ENCODE data around the gene PPP3CA.
A peak's percentile ranks its signal among the peaks of the same experiment; 100 is the strongest.

Gene PPP3CA

DNA sequence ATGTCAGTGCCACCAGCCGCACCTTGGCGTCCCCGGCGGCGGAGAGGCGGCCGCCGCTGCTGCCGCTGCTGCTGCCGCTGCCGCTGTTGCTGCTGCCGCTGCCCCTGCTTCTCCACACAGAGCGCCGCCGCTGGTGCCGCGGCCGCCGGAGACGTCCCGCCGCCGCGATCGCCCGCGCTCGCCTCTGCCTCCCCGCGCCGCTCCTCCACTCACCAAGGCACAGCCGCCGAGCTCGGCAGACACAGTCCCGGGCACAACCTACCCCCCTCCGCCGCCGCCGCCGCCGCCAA, at the start of gene PPP3CA:
Gene PPP3CA, minus strand, starts transcription at position 260 of the 290 bp plus-strand sequence.
- Mint-ChIP-seq H3K36me3 (no peaks in the 10 kb centered on the region), H3K27ac (peak within 1 kb of the TSS; percentile 83), H3K27me3 (peaks cover 6% of the 10 kb centered on the region), H3K4me1 (peaks cover 38% of the 10 kb centered on the region), H3K9me3 (no peaks in the 10 kb centered on the region), H3K4me3 (peak within 1 kb of the TSS; percentile 92)

DNA sequence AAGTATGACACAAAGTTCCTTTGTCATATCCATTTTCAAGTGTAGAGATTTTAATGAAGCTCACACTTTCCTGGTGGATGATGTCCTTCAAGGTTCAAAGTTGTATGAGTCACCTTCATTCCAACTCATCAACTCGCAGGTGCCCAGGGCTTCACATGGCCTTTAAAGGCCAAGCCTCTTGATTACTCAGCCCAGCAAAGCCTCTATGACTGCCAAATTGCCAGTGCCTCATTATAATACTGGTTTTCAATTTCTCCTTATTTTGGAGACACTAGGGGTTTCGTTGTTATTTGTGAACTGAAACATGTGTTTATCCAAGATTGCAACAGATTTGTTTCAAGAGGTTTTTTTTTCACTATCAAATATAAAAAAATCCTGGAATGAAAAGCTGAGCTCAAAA, 45.9 kb upstream of the PPP3CA start:
- no peak overlapping the region for H3K4me3 Mint-ChIP-seq
- no peak overlapping the region for H3K27ac Mint-ChIP-seq
- H3K9me3 Mint-ChIP-seq, result peaks cover 5% of the 10 kb centered on the region
- peaks cover 2% of the 10 kb centered on the region for H3K36me3 Mint-ChIP-seq
- H3K4me1 Mint-ChIP-seq, result no peaks in the 10 kb centered on the region
- peaks cover 3% of the 10 kb centered on the region for H3K27me3 Mint-ChIP-seq

DNA sequence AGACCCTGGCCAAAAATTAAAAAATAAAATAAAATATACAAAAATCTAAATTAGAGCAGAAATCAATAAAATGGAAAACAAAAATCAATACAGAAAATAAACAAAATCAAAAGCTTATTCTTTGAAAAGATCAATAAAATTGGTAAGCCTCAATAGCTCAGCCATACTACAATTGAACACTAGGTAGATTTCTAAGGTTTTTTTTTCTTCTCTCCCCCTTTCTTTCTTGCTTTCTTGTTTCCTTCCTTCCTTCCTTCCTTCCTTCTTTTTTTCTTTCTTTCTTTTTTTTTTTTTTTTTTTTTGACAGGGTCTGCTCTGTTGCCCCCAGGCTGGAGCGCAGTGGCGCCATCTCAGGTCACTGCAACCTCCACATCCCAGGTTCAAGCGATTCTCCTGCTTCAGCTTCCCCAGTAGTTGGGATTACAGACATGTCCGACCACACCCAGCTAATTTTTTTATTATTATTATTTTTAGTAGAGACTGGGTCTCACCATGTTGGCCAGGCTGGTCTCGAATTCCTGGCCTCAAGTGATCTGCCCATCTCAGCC, 23.4 kb upstream of the PPP3CA start:
- peaks cover 5% of the 10 kb centered on the region for H3K36me3 Mint-ChIP-seq

DNA sequence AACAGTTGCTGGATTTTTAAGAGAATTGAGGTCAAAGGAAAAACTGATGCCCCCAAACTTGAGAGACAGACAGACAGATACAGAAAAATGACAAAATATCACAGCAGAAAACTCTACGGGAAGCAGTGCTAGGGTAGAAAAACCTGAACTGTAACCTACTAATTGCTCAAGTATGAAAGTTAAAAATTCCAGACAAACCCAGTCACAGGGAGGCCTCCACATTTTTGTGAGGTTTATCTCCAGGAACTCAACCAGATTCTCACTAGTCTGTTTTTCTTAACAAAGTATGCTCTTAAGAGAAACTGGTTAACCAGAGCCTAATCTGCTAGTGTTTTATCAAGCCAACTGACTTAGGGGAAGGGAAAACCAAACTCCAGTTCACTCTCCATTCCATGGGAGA, 19.9 kb upstream of the PPP3CA start:
- peaks cover 11% of the 10 kb centered on the region for H3K9me3 Mint-ChIP-seq
- peaks cover 9% of the 10 kb centered on the region for H3K36me3 Mint-ChIP-seq
- peaks cover 34% of the 10 kb centered on the region for H3K27me3 Mint-ChIP-seq
- H3K4me3 Mint-ChIP-seq, result no peak overlapping the region
- H3K4me1 Mint-ChIP-seq, result peaks cover 4% of the 10 kb centered on the region
- H3K27ac Mint-ChIP-seq, result no peak overlapping the region

More for the DNA sequence above, 23.4 kb upstream of the PPP3CA start:
- Mint-ChIP-seq H3K9me3 (peaks cover 11% of the 10 kb centered on the region), H3K4me3 (no peak overlapping the region), H3K27ac (no peak overlapping the region), H3K4me1 (peaks cover 4% of the 10 kb centered on the region), H3K27me3 (peaks cover 26% of the 10 kb centered on the region)

DNA sequence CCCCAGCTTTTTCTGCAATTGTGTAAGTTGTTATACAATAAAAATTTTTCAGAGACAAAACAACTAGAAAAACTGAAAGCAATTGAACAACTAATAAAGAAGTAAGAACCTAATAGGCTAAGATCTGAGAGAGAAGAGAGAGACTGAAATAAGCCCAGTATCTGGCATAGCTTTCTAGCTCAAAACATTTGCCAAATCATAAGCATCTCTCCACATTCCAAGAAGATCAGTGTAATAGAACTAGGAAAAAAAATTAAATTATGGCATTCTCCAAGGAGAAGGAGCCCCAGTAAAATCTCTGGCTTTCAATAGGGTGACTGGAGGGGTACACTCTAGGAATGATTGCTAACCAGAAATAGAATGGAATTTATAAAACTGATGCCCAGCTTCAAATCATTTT, 19.0 kb upstream of the PPP3CA start:
- Mint-ChIP-seq H3K27me3 (peaks cover 27% of the 10 kb centered on the region), H3K27ac (no peak overlapping the region), H3K4me3 (no peak overlapping the region), H3K36me3 (peaks cover 8% of the 10 kb centered on the region), H3K9me3 (peaks cover 7% of the 10 kb centered on the region), H3K4me1 (peaks cover 4% of the 10 kb centered on the region)

DNA sequence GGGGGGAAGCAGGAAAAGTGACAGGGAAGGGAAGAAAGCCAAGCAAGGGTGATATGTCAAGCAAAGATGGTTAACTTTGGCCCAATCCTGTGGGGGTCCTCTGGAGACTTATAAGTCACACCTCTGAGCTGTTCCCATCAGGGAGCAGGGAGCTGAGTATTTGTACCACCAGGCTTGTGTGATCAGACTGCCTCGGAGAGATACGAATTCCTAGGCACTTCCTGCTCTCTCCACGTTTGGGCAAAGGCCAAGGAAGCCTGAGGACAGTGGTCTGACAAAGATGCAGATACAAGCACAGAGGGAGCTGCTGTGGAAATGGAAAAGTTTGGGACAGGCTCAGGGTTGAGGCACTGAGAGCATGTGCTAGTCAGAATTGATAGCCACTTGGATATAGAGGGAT, 10.4 kb upstream of the PPP3CA start:
- Mint-ChIP-seq H3K4me1 (no peaks in the 10 kb centered on the region), H3K27ac (no peak overlapping the region), H3K27me3 (peaks cover 10% of the 10 kb centered on the region)

DNA sequence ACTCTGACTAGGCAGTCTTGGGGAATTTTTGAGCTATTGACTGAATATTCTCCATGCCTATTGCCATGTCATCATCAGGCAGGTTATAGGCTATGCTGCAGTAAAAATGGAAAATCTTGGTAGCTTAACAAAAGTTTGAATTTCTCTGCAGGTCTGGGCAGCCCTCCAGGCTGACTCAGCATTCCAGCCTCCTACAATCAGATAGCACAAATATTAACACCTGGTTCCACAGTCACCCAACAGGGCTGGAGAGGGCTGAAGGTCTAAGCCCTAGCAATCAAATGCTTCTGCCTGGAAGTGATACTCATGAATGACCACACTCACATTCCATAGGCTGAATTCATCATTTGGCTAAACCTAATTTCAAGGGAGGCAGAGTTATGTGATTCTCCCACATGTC, 9.6 kb upstream of the PPP3CA start:
- Mint-ChIP-seq H3K27me3 (peaks cover 10% of the 10 kb centered on the region), H3K27ac (no peak overlapping the region), H3K4me3 (no peak overlapping the region), H3K4me1 (no peaks in the 10 kb centered on the region), H3K36me3 (no peaks in the 10 kb centered on the region), H3K9me3 (no peaks in the 10 kb centered on the region)

More for the DNA sequence above, 10.4 kb upstream of the PPP3CA start:
- no peaks in the 10 kb centered on the region for H3K36me3 Mint-ChIP-seq
- no peak overlapping the region for H3K4me3 Mint-ChIP-seq
- no peaks in the 10 kb centered on the region for H3K9me3 Mint-ChIP-seq

DNA sequence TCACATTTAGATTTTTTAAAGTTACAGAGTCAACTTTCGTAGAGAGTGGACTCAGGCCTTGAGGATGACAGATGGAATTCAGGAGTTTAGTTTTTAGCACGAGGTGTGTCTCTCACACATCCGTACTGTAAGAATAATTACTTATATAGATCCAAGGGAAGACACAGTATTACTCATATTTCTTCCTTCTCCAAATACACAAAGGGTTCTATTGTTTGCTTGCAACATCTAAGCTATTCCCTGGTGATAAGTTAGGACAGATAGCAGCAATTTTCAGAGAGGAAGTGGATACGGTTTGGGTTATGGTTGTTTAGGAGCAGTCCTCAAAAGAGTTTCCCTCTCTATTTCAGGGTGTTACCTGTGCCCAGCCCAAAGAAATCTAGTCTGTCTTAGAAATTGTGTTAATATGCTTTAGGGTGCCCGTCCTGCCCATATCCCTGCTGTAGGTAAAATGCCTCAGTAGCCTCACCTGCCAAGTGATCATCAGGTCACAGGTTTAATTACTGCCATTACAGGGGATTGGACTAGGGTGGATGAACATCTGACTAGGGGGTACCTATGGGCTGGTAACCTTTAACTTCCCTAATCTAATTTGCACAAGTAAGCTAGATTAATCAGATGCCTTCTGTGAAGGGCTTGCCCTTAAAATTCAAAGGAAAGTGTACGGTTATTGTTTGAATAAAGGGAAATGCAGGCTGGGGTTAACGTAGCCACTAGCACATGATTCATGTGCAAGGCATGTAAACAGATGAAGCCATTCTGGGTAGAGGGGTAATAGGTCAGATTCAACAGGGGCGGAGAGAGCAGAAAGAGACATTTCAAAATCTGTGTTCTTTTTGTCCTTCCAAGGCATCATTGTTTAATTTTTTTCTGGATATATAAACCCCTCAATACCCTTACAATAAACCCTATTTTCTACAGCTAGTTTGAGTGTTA, 8.7 kb upstream of the PPP3CA start:
- peaks cover 10% of the 10 kb centered on the region for H3K27me3 Mint-ChIP-seq
- no peaks in the 10 kb centered on the region for H3K4me1 Mint-ChIP-seq
- no peak overlapping the region for H3K27ac Mint-ChIP-seq
- H3K36me3 Mint-ChIP-seq, result no peaks in the 10 kb centered on the region
- no peaks in the 10 kb centered on the region for H3K9me3 Mint-ChIP-seq
- no peak overlapping the region for H3K4me3 Mint-ChIP-seq

DNA sequence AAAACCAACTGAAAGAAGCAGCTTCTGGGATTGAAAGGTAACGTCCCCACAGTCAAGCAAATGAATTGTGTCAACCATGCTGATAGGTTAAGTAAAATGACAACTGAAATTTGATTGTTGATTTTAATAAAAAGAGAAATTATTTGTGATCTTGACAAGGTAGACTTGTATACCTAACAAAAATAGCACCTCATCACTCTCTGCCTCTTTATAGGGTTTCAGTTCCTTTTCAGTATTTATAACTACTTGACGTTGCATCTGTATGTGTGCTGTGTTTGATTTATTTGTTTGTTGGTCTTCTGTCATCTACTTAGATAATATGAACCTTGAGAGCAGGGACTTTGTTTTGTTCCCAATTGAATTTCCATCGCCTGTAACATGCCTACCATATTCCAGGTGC, 7.9 kb upstream of the PPP3CA start:
- H3K36me3 Mint-ChIP-seq, result no peaks in the 10 kb centered on the region
- H3K4me1 Mint-ChIP-seq, result no peaks in the 10 kb centered on the region
- no peak overlapping the region for H3K27ac Mint-ChIP-seq
- no peak overlapping the region for H3K4me3 Mint-ChIP-seq
- H3K9me3 Mint-ChIP-seq, result no peaks in the 10 kb centered on the region
- H3K27me3 Mint-ChIP-seq, result peaks cover 11% of the 10 kb centered on the region

DNA sequence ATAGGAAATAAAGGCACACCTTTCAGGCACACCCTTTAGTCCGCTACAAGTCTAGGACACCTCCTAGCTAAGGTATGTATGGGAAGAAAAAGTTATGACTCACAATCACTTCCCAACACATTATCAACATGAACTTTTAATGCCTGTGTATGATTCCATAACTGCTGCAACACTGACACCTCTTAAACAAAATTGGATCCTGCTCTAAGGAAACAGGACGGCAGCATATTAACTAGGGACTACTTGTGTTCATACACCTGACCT, 2.4 kb upstream of the PPP3CA start:
- H3K27ac Mint-ChIP-seq, result no peak overlapping the region
- no peaks in the 10 kb centered on the region for H3K36me3 Mint-ChIP-seq
- H3K9me3 Mint-ChIP-seq, result no peaks in the 10 kb centered on the region
- peaks cover 12% of the 10 kb centered on the region for H3K27me3 Mint-ChIP-seq
- H3K4me1 Mint-ChIP-seq, result peaks cover 20% of the 10 kb centered on the region
- no peak overlapping the region for H3K4me3 Mint-ChIP-seq

DNA sequence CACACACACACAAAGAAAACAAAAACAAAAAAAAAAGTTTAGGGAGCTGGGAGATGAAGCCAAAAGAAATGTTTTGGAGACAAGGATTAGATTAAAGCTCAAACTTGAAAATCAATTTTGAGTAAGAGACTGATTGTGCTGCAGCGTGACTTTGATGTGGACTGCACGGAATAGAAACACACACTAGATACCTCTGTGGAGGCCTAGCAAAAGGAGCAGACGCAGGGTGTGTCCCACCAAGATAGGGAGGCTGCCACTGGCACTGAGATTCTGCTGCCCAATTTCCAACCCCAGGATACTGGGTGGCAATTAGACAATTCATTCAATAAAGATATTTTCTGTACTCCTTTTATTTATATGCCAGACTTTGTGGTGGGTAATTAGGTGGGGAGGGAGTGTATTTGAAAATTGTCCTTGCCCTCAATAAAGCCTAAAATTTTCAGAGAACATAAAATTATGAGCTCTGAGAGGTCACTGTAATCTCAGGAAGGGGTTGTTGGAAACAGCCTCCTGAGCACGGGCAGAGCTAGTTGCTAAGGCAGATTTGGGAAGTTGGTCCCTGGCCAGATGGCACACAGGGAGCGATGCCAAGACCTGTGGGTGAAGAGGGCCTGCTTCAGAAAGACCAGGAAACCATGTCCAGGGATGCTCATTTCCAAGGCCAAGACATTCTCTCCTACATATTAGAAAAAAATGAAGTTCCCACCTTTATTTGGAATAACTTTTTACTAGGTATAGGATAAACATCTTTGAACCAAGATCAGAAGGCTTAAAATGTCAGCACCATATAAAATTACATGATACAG, 1.9 kb upstream of the PPP3CA start:
- peaks cover 25% of the 10 kb centered on the region for H3K4me1 Mint-ChIP-seq
- H3K27me3 Mint-ChIP-seq, result peaks cover 7% of the 10 kb centered on the region
- no peaks in the 10 kb centered on the region for H3K36me3 Mint-ChIP-seq
- H3K9me3 Mint-ChIP-seq, result no peaks in the 10 kb centered on the region
- peak overlapping the region; percentile 92 for H3K4me3 Mint-ChIP-seq
- no peak overlapping the region for H3K27ac Mint-ChIP-seq

DNA sequence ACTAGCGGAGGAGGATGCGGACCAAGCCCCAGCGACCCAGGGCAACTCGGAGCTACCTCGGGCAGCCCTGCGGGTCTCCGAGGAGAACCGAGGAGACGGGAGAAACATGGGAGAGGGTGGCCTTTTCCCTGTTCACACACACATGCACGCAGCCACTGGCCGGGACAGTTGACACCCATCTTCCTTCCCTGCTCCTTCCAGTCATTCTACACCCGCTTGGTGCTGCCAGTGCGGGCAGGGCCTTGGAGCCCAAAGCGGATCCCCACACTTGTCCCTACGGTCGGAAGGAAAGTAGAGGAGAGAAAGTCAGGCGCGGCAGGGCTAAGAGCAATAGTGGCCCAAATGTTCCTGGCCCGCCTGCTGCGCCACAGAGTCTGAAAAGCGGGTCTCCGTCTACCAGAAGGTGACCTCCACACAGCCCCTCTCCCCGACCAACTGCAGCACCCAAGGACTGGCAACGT, 1.1 kb upstream of the PPP3CA start:
- no peaks in the 10 kb centered on the region for H3K36me3 Mint-ChIP-seq
- H3K27me3 Mint-ChIP-seq, result peaks cover 6% of the 10 kb centered on the region
- peak overlapping the region; percentile 92 for H3K4me3 Mint-ChIP-seq

DNA sequence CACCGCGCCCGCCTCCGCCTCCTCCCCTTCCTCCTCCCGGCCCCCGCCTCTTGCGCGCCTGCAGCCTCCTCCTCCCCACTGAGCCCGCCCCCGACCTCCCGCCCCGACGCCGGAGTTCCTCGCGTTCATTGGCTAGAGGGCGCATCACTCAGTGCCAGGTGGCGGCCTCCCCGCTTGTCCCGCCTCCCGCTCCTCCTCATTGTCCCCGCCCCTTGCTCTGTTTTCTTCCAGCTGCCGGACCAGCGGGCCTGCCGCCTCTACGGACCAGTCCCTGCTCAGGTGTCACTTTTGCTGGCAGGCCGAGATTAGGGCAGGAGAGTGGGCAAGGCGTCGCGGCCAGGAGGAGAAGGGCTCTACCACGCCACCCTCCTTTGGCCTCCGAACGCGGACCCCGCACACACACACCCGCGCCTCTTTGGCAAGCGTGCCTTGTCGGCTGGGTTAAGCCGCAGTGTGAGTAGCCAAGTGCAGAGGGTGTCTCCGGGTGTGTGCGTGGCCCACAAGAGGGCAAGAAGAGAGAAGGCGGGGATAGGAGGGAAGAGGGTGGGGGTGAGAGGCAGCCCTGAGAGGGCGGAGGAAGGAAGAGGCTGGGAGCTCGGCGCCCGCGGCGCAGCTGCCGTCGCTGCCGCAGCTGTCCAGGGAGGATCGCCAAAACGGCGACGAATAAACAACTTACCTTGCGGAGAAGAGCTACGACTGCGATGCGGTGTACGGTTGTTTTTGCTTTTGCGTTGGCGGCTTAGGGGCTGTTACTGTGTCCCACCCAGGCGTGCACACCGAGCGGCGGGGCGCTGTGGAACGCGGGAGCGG, 436 bp upstream of the PPP3CA start:
- peak overlapping the region; percentile 59 for H3K27ac Mint-ChIP-seq

More for the DNA sequence above, 1.1 kb upstream of the PPP3CA start:
- Mint-ChIP-seq H3K4me1 (peaks cover 29% of the 10 kb centered on the region), H3K27ac (no peak overlapping the region), H3K9me3 (no peaks in the 10 kb centered on the region)

DNA sequence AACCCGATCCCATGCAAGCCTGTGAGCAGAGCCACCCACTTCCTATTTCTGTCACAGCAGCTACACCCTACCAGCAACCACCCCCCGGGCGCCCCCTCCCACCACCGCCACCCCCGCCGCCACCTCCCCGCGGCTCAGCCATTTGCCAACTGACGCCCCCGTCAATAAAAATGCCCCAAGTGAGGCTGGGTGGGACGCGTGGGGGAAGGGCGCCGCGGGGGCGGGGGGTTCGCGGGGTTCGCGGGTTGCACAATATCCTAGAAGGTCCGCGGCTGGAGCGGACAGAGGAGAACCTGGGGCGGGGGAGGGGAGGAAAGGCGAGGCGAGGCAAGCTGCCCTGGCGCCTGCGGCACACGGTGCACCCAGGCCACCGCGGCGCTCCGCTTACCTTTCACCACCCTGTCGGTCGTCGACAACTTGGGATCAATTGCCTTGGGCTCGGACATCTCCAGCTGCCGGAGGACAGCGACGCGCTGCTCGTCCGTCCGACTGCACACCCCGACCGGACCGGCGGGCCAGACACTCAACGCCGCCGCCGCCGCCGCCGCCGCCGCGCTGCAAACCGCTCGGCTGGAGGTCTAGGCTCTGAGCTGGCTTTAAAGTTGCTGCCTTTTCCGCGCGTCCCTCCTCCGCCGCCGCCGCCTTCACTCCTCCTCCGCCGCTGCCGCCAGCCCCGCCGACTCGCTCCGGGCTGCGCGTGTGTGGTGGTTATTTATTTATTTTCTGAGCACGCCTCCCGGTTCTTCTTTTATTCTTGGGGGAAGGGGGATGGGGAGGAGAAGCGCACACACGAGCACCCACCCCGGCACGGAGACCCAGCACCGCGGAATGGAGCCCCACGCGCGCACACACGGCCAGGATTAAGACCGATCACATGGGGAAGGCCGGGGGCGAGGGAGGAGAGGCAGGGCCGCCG, 717 bp downstream of the PPP3CA start:
- Mint-ChIP-seq H3K27ac (peak overlapping the region; percentile 83), H3K27me3 (peaks cover 6% of the 10 kb centered on the region), H3K9me3 (no peaks in the 10 kb centered on the region), H3K4me3 (peak overlapping the region; percentile 92), H3K36me3 (no peaks in the 10 kb centered on the region), H3K4me1 (peaks cover 39% of the 10 kb centered on the region)

More for the DNA sequence above, 436 bp upstream of the PPP3CA start:
- H3K9me3 Mint-ChIP-seq, result no peaks in the 10 kb centered on the region
- peaks cover 6% of the 10 kb centered on the region for H3K27me3 Mint-ChIP-seq
- no peaks in the 10 kb centered on the region for H3K36me3 Mint-ChIP-seq
- H3K4me3 Mint-ChIP-seq, result peak overlapping the region; percentile 92
- peaks cover 34% of the 10 kb centered on the region for H3K4me1 Mint-ChIP-seq
